Measurements from ENCODE around the gene SMARCC1. TPM values are rescaled to one million over a fixed set of nuclear protein-coding genes. Genes with fewer than 3 reads are reported as not detected.

Gene SMARCC1
- polyA plus RNA-seq, 1 experiment, result 38.5 TPM

DNA sequence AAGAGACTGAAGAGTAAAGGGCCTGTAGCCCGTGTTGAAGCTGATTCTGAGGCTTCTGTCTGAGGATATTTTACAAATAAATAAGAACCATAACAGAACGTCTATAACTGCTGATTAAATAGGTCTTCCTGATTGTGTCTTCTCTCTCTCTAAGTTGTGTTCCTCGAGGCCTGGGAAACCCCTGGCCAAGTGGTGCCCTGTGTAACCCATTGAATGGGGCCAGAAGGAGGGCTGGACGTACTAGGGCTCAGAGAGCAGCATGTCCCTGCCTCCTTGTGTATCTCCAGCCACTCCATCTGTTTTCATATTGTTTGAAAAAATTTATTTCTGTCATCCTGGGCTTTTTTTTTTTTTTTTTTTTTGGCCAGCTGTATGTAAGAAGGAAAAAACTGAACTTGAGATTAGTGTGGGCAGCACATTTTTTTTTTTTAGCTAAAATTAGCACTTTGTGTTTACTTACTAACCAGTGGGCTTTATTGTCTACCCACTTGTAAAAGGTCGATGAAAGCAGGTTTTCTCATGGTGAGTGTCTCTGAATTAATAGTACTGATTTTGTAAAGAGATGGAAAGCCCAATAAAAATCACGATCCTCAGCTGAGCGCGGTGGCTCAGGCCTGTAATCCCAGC lies 32.0 kb upstream of the SMARCC1 start:
- ChIA-PET CTCF (interaction anchor here (0.6 to 5.4 kb wide), 2 partner anchors 11 to 298 kb away, joined by 6 to 40 read pairs; no protein-coding TSS in a partner anchor), POLR2A (no interaction called here)
- H3K9me3 ChIP-seq (ENCODE audit: control insufficient read depth, insufficient read depth, low read length), result no peaks in the 10 kb centered on the region
- no peak overlapping the region for H3K4me3 ChIP-seq (ENCODE audit: low read depth, low read length)
- no peak for DNase-seq (ENCODE audit: low read depth, low spot score)
- H3K27ac ChIP-seq (ENCODE audit: low read depth, low read length), result no peak overlapping the region
- TF ChIP-seq, protein P1, sequence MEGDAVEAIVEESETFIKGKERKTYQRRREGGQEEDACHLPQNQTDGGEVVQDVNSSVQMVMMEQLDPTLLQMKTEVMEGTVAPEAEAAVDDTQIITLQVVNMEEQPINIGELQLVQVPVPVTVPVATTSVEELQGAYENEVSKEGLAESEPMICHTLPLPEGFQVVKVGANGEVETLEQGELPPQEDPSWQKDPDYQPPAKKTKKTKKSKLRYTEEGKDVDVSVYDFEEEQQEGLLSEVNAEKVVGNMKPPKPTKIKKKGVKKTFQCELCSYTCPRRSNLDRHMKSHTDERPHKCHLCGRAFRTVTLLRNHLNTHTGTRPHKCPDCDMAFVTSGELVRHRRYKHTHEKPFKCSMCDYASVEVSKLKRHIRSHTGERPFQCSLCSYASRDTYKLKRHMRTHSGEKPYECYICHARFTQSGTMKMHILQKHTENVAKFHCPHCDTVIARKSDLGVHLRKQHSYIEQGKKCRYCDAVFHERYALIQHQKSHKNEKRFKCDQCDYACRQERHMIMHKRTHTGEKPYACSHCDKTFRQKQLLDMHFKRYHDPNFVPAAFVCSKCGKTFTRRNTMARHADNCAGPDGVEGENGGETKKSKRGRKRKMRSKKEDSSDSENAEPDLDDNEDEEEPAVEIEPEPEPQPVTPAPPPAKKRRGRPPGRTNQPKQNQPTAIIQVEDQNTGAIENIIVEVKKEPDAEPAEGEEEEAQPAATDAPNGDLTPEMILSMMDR (IDR thresholded peaks at IDR 0.05; ENCODE audit: low read depth, low read length), result no peak
- no peaks in the 10 kb centered on the region for H3K27me3 ChIP-seq (ENCODE audit: control insufficient read depth, insufficient read depth, low read length)

DNA sequence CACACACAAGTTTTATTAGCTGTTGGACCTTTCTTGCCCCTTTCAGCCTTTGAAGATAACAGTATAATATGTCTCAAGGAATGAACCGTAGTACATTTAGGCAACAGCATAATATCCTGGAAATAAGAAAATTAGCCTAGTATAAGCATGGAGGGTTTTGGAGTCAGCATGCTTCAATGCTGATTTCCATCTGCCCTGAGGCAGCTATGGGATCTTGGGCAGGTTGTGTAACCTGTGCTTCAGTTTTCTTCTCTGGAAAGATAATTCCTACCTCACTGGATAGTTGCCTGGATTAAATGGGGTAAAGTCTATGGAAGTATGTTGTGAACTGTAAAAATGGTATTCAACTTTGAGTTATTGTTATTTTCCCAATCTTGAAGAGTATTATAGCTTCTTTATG lies 22.9 kb upstream of the SMARCC1 start:
- ChIA-PET POLR2A (no interaction called here), CTCF (interaction anchor here (1.3 to 1.5 kb wide), 2 partner anchors 20 to 282 kb away, joined by 4 to 10 read pairs; no protein-coding TSS in a partner anchor)
- H3K9me3 ChIP-seq (ENCODE audit: control insufficient read depth, insufficient read depth, low read length), result no peaks in the 10 kb centered on the region
- no peak overlapping the region; the same call in 1 of the 2 replicates for H3K4me3 ChIP-seq (ENCODE audit: low read depth, low read length)
- H3K27ac ChIP-seq (ENCODE audit: low read depth, low read length), result no peak overlapping the region
- TF ChIP-seq, protein P1 (IDR thresholded peaks at IDR 0.05; ENCODE audit: low read depth, low read length), result no peak
- no peaks in the 10 kb centered on the region for H3K27me3 ChIP-seq (ENCODE audit: control insufficient read depth, insufficient read depth, low read length)
- no peak for DNase-seq (ENCODE audit: low read depth, low spot score)

DNA sequence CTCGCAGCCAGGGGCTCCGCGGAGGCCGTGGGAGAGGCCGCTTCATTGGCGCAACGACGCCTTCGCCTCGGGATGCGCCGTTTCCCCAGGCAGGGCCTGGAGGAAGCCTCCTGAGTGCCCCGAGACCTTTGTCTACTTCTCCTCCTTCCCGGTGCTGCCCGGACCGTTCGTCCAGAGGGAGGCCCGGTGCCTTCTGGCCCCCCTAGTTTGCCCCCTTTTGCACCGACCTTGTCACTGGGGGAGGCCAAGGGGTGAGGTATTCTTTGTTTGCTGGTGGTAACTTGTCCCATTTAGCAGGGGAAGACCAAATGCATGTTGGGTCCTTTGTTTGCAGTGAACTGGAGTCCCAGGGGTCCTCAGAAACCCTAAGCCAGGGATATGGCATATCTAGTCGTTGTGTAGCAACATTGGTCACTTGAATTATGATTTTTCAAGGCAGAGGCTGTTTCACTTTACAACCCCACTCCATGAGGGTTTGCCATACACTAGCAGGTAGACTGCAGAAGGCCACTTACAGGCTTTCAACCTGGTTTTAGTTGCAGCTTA lies 21.9 kb upstream of the SMARCC1 start:
- no peak for DNase-seq (ENCODE audit: low read depth, low spot score)

DNA sequence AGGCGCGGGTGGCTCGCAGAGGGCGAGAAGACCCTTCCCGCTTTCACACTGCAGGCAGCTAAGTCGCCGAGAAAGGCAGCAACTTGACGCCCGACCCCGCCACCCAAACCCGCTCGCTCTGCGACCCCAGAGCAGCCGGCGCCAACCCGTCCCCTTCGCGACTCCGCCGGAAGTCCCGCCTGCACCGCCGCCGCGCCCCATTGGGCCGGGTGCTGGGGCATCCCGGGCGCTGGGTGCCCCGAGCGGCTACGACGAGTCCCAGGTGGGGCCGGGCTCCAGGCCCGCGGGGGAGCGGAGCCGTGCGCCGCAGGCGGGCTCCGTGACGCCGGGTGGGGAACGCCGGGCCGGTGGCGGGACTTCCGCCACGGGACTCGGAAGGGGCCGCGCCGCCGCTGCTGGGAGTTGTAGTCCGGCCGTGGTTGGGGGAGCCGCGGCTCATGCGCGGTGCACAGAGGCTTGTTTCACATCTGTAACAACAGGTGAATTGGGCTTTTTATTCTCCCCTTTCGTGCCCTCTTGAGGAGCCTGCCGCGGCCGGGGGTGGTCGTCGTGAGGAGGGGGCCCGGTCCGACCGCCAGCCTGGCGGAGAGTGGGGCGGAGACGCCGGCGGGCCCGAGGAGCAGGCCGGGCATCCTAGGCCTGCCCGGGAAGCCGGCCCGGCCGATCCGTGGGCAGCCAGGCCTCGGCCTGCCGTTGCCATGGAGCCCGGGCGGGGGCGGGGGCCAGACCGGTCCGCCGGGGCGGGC lies 21.2 kb upstream of the SMARCC1 start, which contains the start of gene DHX30:
Gene DHX30, plus strand, starts transcription at position 405 of the 746 bp plus-strand sequence. CDS start 7,546 bp downstream, outside the sequence.
- DNase-seq (ENCODE audit: low read depth, low spot score), result no peak
- ChIA-PET CTCF (interaction anchor here (2.3 kb wide), 1 partner anchor 281 kb away, joined by 10 read pairs; no protein-coding TSS in a partner anchor), POLR2A (interaction anchor here (0.8 kb wide), 1 partner anchor 204 kb away, joined by 4 read pairs; no protein-coding TSS in a partner anchor)

More for the DNA sequence above, 21.9 kb upstream of the SMARCC1 start:
- ChIA-PET CTCF (interaction anchor here (1.5 kb wide), 1 partner anchor 21 kb away, joined by 10 read pairs; no protein-coding TSS in a partner anchor), POLR2A (no interaction called here)
- Histone ChIP-seq H3K4me3 (ENCODE audit: low read depth, low read length) (peak overlapping the region; percentile 87), H3K9me3 (ENCODE audit: control insufficient read depth, insufficient read depth, low read length) (no peaks in the 10 kb centered on the region), H3K27me3 (ENCODE audit: control insufficient read depth, insufficient read depth, low read length) (no peaks in the 10 kb centered on the region), H3K27ac (ENCODE audit: low read depth, low read length) (peak overlapping the region; percentile 77)
- TF ChIP-seq, protein P1 (IDR thresholded peaks at IDR 0.05; ENCODE audit: low read depth, low read length), result no peak

More for the DNA sequence above, 21.2 kb upstream of the SMARCC1 start, which contains the start of gene DHX30:
- Histone ChIP-seq H3K9me3 (ENCODE audit: control insufficient read depth, insufficient read depth, low read length) (no peaks in the 10 kb centered on the region), H3K4me3 (ENCODE audit: low read depth, low read length) (peak within 1 kb of the TSS; percentile 87), H3K27me3 (ENCODE audit: control insufficient read depth, insufficient read depth, low read length) (no peaks in the 10 kb centered on the region), H3K27ac (ENCODE audit: low read depth, low read length) (peak within 1 kb of the TSS; percentile 96)
- TF ChIP-seq, protein P1 (IDR thresholded peaks at IDR 0.05; ENCODE audit: low read depth, low read length), result no peak

Measured in AG04450 (cell line).